Uterus (tissue), 2 donors: ENCODE measurements around the gene GPR61.

Source experiments
- CTCF ChIP-seq, 4 experiments: fragments of 200-600 bp in 2 of 4; fragments of 450-650 bp in 2 of 4; sonication (generic) in 2 of 4; IDR thresholded peaks; one replicate each; pipeline ENCODE4 v1.5.1; 2016 to 2019; ENCODE audit warnings: antibody characterized with exemption in 4 of 4, mild to moderate bottlenecking in 2 of 4, moderate library complexity in 1 of 4
- POLR2A ChIP-seq, 2 donors: fragments of 450-650 bp; IDR thresholded peaks; one replicate each; pipeline ENCODE4 v1.6.1; 2016; ENCODE audit warnings: antibody characterized with exemption in 2 of 2, mild to moderate bottlenecking in 1 of 2, moderate library complexity in 1 of 2

GRCh38 chr1:109589177-109589576, 49.5 kb downstream of the GPR61 start:
- TF ChIP-seq CTCF (IDR thresholded peaks at IDR 0.05) (no peak), POLR2A (IDR thresholded peaks at IDR 0.05) (no peak)
